Glutamatergic neuron (in vitro differentiated cells): ENCODE data around the gene TDRD9. TPM values are rescaled to one million over a fixed set of nuclear protein-coding genes. Genes with fewer than 3 reads are reported as not detected.

Experiments
- DNase-seq: peaks from one replicate; pipeline ENCODE4 v3.0.0; 2022
- H3K27ac Mint-ChIP-seq: one replicate; pipeline ENCODE4 v1.8.0; 2020; ENCODE audit warnings: mild to moderate bottlenecking, mixed read lengths, inconsistent platforms; ENCODE audit not compliant: unreplicated experiment
- H3K27me3 Mint-ChIP-seq: one replicate; pipeline ENCODE4 v1.8.0; 2020; ENCODE audit warnings: mild to moderate bottlenecking, moderate library complexity, mixed read lengths, inconsistent platforms; ENCODE audit not compliant: unreplicated experiment
- H3K36me3 Mint-ChIP-seq: one replicate; pipeline ENCODE4 v1.8.0; 2020; ENCODE audit warnings: mild to moderate bottlenecking, mixed read lengths, inconsistent platforms; ENCODE audit not compliant: unreplicated experiment
- H3K4me1 Mint-ChIP-seq: one replicate; pipeline ENCODE4 v1.8.0; 2020; ENCODE audit warnings: mild to moderate bottlenecking, low read depth, mixed read lengths, inconsistent platforms; ENCODE audit not compliant: unreplicated experiment
- H3K4me3 Mint-ChIP-seq: one replicate; pipeline ENCODE4 v1.8.0; 2020; ENCODE audit warnings: mild to moderate bottlenecking, mixed read lengths, inconsistent platforms; ENCODE audit not compliant: unreplicated experiment
- H3K9me3 Mint-ChIP-seq: one replicate; pipeline ENCODE4 v1.8.0; 2020; ENCODE audit warnings: mild to moderate bottlenecking, moderate library complexity, mixed read lengths, inconsistent platforms; ENCODE audit not compliant: unreplicated experiment
- total RNA-seq: library from RNA; stranded (reverse); fragmentation: NEBNext Ultra II Directional; extraction: Animal tissue kit (Norgen Biotek cat#: 25700); gene quantifications from one replicate; pipeline ENCODE4 v1.2.1, GENCODE V29; 2021; ENCODE audit not compliant: unreplicated experiment
- TF ChIP-seq, protein P1 (sequence below): fragments of 200-600 bp; sonication (generic); IDR thresholded peaks from one replicate; pipeline ENCODE4 v1.5.0; 2021; ENCODE audit not compliant: partially characterized antibody, unreplicated experiment

Gene TDRD9
- total RNA-seq, 1 donor from 2014 or later = not detected

DNA sequence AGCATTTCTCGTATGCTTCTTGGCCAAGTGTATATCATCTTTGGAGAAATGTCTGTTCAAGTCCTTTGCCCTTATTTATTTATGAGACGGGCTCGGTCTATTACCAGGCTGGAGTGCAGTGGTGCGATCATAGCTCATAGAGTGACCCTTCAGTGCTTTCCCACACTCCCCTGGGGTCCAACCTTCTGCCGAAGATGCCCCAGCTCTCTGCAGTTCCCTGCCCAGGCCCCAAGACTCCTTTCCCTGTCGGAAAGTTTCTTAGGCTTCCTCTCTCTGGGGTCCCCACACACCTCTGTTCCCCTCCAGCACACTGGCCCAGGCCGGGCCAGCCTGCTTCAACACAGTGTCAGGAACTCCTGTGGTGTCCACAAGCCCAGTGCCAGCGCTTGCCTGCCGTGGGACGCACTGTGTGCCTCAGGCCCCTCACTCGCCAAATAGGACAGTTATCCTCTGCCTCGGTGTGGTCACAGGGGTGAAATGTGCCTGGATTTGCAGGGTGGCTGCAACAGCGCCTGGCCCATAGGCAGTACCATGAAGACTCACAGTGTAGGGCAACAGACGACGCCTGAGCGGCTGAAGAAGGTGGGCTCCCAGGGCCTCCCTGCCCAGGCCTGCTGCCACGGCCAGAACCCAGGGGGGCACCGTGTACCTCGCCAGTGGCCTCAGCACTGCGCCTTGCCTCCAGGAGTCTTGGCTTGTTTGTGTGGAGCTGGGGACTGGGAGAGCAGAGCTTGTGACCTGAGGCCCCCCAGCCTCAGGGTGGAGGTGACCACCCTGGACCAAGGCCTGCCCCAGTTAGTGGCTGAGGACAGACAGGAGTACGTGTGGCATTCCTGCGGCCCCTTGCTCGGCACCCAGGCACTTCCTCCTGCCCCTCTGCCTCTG lies 152.4 kb downstream of the TDRD9 start:
- Mint-ChIP-seq H3K4me1 (peaks cover 4% of the 10 kb centered on the region), H3K27ac (no peak overlapping the region), H3K4me3 (no peak overlapping the region), H3K36me3 (no peaks in the 10 kb centered on the region), H3K9me3 (no peaks in the 10 kb centered on the region), H3K27me3 (peaks cover 7% of the 10 kb centered on the region)
- no peak for DNase-seq
- TF ChIP-seq, protein P1, sequence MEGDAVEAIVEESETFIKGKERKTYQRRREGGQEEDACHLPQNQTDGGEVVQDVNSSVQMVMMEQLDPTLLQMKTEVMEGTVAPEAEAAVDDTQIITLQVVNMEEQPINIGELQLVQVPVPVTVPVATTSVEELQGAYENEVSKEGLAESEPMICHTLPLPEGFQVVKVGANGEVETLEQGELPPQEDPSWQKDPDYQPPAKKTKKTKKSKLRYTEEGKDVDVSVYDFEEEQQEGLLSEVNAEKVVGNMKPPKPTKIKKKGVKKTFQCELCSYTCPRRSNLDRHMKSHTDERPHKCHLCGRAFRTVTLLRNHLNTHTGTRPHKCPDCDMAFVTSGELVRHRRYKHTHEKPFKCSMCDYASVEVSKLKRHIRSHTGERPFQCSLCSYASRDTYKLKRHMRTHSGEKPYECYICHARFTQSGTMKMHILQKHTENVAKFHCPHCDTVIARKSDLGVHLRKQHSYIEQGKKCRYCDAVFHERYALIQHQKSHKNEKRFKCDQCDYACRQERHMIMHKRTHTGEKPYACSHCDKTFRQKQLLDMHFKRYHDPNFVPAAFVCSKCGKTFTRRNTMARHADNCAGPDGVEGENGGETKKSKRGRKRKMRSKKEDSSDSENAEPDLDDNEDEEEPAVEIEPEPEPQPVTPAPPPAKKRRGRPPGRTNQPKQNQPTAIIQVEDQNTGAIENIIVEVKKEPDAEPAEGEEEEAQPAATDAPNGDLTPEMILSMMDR = no peak

DNA sequence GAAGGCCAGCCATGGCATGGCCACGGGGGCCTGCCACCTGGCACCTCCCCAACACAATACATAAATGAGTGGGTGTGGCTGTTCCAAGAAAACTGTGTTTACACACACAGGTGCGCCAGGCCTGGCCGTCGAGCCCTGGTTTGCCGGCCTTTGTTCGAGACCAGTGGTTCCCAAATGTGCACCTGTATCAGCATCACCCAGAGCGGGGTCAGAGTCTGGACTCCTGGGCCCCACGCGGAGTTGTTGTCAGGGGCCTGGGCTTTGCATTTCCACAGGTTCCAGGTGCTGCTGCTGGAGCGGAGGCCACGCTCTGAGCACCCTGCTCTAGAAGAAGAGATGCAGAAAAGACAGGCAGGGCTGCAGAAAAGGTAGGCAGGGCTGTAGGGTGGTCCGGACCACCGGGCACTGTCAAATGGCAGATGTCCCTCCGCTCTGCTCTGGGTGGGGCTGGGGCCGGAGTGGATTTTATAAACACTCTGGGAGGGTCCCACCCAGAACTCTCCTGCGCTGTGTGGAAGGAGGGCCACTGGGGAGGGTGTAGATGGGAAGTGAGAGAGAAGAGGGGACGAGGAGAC lies 153.1 kb downstream of the TDRD9 start:
- Mint-ChIP-seq H3K36me3 (no peaks in the 10 kb centered on the region), H3K4me3 (no peak overlapping the region), H3K9me3 (no peaks in the 10 kb centered on the region), H3K27ac (no peak overlapping the region), H3K4me1 (peaks cover 4% of the 10 kb centered on the region), H3K27me3 (peaks cover 7% of the 10 kb centered on the region)
- no peak for DNase-seq
- TF ChIP-seq, protein P1 = no peak

GRCh38 chr14:104081951-104082464 lies 153.8 kb downstream of the TDRD9 start:
- Mint-ChIP-seq H3K27me3 (peaks cover 9% of the 10 kb centered on the region), H3K4me1 (peaks cover 4% of the 10 kb centered on the region), H3K36me3 (no peaks in the 10 kb centered on the region), H3K4me3 (no peak overlapping the region), H3K9me3 (no peaks in the 10 kb centered on the region), H3K27ac (no peak overlapping the region)
- TF ChIP-seq, protein P1 = no peak
- no peak for DNase-seq

DNA sequence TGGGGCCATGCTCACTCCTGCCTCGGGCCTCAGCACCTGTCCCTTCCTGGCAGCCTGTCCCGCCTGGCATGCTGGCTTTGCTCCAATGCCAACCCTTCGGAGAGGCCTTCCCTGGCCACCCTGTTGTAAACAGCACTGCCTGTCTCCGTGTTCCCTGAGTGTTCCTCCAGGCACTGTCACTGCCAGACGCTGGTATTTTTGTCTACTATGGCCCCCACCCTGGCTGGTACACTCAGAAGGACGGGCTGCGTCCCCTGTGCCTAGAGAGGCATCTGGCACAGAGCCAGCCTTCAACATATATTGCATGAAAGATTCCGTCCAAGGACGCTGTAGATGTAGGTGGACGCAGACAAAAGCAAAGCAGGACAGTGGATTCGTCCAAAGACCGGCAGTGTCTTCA lies 154.6 kb downstream of the TDRD9 start:
- peaks cover 10% of the 10 kb centered on the region for H3K27me3 Mint-ChIP-seq
- no peaks in the 10 kb centered on the region for H3K36me3 Mint-ChIP-seq
- TF ChIP-seq, protein P1 = no peak
- peaks cover 4% of the 10 kb centered on the region for H3K4me1 Mint-ChIP-seq
- no peaks in the 10 kb centered on the region for H3K9me3 Mint-ChIP-seq
- H3K27ac Mint-ChIP-seq = no peak overlapping the region
- H3K4me3 Mint-ChIP-seq = no peak overlapping the region
- no peak for DNase-seq
